Neuronal stem cell (in vitro differentiated cells): Measurements from ENCODE around the gene TMEM33.
"Not testable (repeated sequence)": the region's sequence is repeated elsewhere in the genome, so short reads cannot be mapped to it uniquely, and the experiment has no call there.

ENCODE experiments used
- DNase-seq: peaks from one replicate; pipeline ENCODE4 v3.0.0-alpha.2; 2013; ENCODE audit warnings: low spot score
- H2AFZ ChIP-seq: one replicate; pipeline ENCODE4 v1.6.1; 2013; ENCODE audit warnings: mild to moderate bottlenecking, low read length, inconsistent platforms
- H2AK5ac ChIP-seq: 2 replicates; pipeline ENCODE4 v1.6.1; 2013; ENCODE audit warnings: low read depth, mild to moderate bottlenecking, inconsistent platforms, low read length, moderate library complexity, mixed read lengths
- H2BK120ac ChIP-seq: 2 replicates; pipeline ENCODE4 v1.6.1; 2013; ENCODE audit warnings: low read depth, mild to moderate bottlenecking, inconsistent platforms, low read length, moderate library complexity, mixed read lengths
- H2BK12ac ChIP-seq: one replicate; pipeline ENCODE4 v1.6.1; 2013; ENCODE audit warnings: low read length, inconsistent platforms
- H2BK15ac ChIP-seq: 2 replicates; pipeline ENCODE4 v1.6.1; 2013; ENCODE audit warnings: mild to moderate bottlenecking, low read length, inconsistent platforms, mixed read lengths
- H2BK5ac ChIP-seq: one replicate; pipeline ENCODE4 v1.6.1; 2013; ENCODE audit warnings: inconsistent platforms, mild to moderate bottlenecking, low read length, moderate library complexity
- H3K14ac ChIP-seq: one replicate; pipeline ENCODE4 v1.6.1; 2013; ENCODE audit warnings: low read length, inconsistent platforms
- H3K18ac ChIP-seq: 2 replicates; pipeline ENCODE4 v1.6.1; 2013; ENCODE audit warnings: low read length, inconsistent platforms
- H3K23ac ChIP-seq: 2 replicates; pipeline ENCODE4 v1.6.1; 2013; ENCODE audit warnings: low read depth, mild to moderate bottlenecking, mixed read lengths, low read length, inconsistent platforms; ENCODE audit not compliant: poor library complexity
- H3K27ac ChIP-seq: replicated peaks from 3 replicates; pipeline ENCODE4 v1.5.1; 2013; ENCODE audit warnings: low read length, inconsistent platforms
- H3K27me3 ChIP-seq, 3 experiments: 2 replicates each; pipeline ENCODE4 v1.6.1; 2013; ENCODE audit warnings: low read length in 3 of 3, mild to moderate bottlenecking in 2 of 3, inconsistent platforms in 1 of 3, low read depth in 1 of 3, mixed read lengths in 1 of 3, moderate library complexity in 1 of 3; ENCODE audit not compliant: control insufficient read depth in 3 of 3, insufficient read depth in 3 of 3
- H3K36me3 ChIP-seq, 2 donors: replicated peaks in 1 of 2; 2 replicates each; pipeline ENCODE4 v1.6.1; 2013; ENCODE audit warnings: low read length in 2 of 2; ENCODE audit not compliant: control insufficient read depth in 2 of 2, insufficient read depth in 2 of 2
- H3K4ac ChIP-seq: 2 replicates; pipeline ENCODE4 v1.6.1; 2013; ENCODE audit warnings: inconsistent platforms, mild to moderate bottlenecking, low read length, moderate library complexity
- H3K4me1 ChIP-seq, 2 donors: 1 replicate in 1 of 2; 2 replicates in 1 of 2; pipeline ENCODE4 v1.6.1; 2013; ENCODE audit warnings: low read length in 2 of 2, low read depth in 1 of 2; ENCODE audit not compliant: control insufficient read depth in 2 of 2, insufficient read depth in 1 of 2
- H3K4me2 ChIP-seq: one replicate; pipeline ENCODE4 v1.6.1; 2013; ENCODE audit warnings: mild to moderate bottlenecking, low read length, inconsistent platforms; ENCODE audit not compliant: insufficient read depth, poor library complexity, severe bottlenecking
- H3K4me3 ChIP-seq, 2 donors: 2 replicates each; pipeline ENCODE4 v1.5.1; 2013; ENCODE audit warnings: low read length in 2 of 2, mild to moderate bottlenecking in 2 of 2, inconsistent platforms in 1 of 2, moderate library complexity in 1 of 2
- H3K79me1 ChIP-seq: one replicate; pipeline ENCODE4 v1.6.1; 2013; ENCODE audit warnings: low read depth, mild to moderate bottlenecking, inconsistent platforms, low read length, moderate library complexity
- H3K9ac ChIP-seq: one replicate; pipeline ENCODE4 v1.6.1; 2013; ENCODE audit warnings: mild to moderate bottlenecking, low read depth, low read length, inconsistent platforms; ENCODE audit not compliant: poor library complexity
- H3K9me3 ChIP-seq, 2 donors: replicated peaks in 1 of 2; 2 replicates each; pipeline versions ENCODE3 to v1.6.1; 2013; ENCODE audit warnings: low read length in 2 of 2, mild to moderate bottlenecking in 2 of 2, inconsistent platforms in 1 of 2, low read depth in 1 of 2, mixed read lengths in 1 of 2, moderate library complexity in 1 of 2; ENCODE audit not compliant: control insufficient read depth in 2 of 2, insufficient read depth in 1 of 2
- H4K8ac ChIP-seq: one replicate; pipeline ENCODE4 v1.6.1; 2013; ENCODE audit warnings: low read depth, mild to moderate bottlenecking, inconsistent platforms, low read length, moderate library complexity
- H4K91ac ChIP-seq: one replicate; pipeline ENCODE4 v1.6.1; 2013; ENCODE audit warnings: low read length, low read depth, mild to moderate bottlenecking, inconsistent platforms; ENCODE audit not compliant: poor library complexity
- WGBS, 2 donors: extraction: QIAGEN DNeasy Blood & Tissue Kit; methylation state at CpG; one replicate each; pipeline ENCODE4 v1.1.7; 2013; ENCODE audit warnings: missing lambda C conversion rate in 2 of 2, mixed read lengths in 1 of 2; ENCODE audit not compliant: insufficient read length in 2 of 2, insufficient replicate concordance in 1 of 2; ENCODE audit errors: extremely low coverage in 2 of 2; 5-methylcytosine and 5-hydroxymethylcytosine counted together

TMEM33 gene

GRCh38 chr4:41897698-41898097, 37.5 kb upstream of the TMEM33 start:
- no peak overlapping the region for H3K18ac ChIP-seq
- H2BK12ac ChIP-seq = no peak overlapping the region
- peaks cover 0 to 10% (median 0%) of the 10 kb centered on the region in 3 experiments for H3K27me3 ChIP-seq
- H3K9me3 ChIP-seq = no peaks in the 10 kb centered on the region
- H3K36me3 ChIP-seq = no peaks in the 10 kb centered on the region
- DNase-seq = no peak
- H2BK15ac ChIP-seq = no peak overlapping the region
- no peak overlapping the region for H3K9ac ChIP-seq
- no peaks in the 10 kb centered on the region for H3K4me1 ChIP-seq
- H3K27ac ChIP-seq = no peak overlapping the region
- no peak overlapping the region for H2BK120ac ChIP-seq
- no peak overlapping the region for H3K23ac ChIP-seq
- H3K4me2 ChIP-seq = no peak overlapping the region
- no peak overlapping the region for H3K4ac ChIP-seq
- no peak overlapping the region for H4K91ac ChIP-seq
- no peak overlapping the region for H3K4me3 ChIP-seq
- H2AK5ac ChIP-seq = no peak overlapping the region
- no peak overlapping the region for H2BK5ac ChIP-seq
- WGBS, 2 donors = no CpG with 5 or more reads among the region's 1 CpG
- H2AFZ ChIP-seq = no peak overlapping the region
- H4K8ac ChIP-seq = no peak overlapping the region
- H3K14ac ChIP-seq = no peak overlapping the region
- H3K79me1 ChIP-seq = no peaks in the 10 kb centered on the region

- DNase-seq, H2BK15ac ChIP-seq, H3K79me1 ChIP-seq, H3K27me3 ChIP-seq, H4K8ac ChIP-seq, H3K4me2 ChIP-seq, H3K14ac ChIP-seq, H3K9me3 ChIP-seq, H3K27ac ChIP-seq, H4K91ac ChIP-seq, H3K23ac ChIP-seq, H3K18ac ChIP-seq, H3K36me3 ChIP-seq, H3K4ac ChIP-seq, H2BK120ac ChIP-seq, H3K9ac ChIP-seq, H3K4me3 ChIP-seq, H2AK5ac ChIP-seq, H2BK12ac ChIP-seq, H3K4me1 ChIP-seq, H2BK5ac ChIP-seq: not testable (repeated sequence)
- no CpG with 5 or more reads among the region's 1 CpG for WGBS, 2 donors
- H2AFZ ChIP-seq = peak overlapping the region; percentile 22
These were observed 26.1 kb upstream of the TMEM33 start for GRCh38 chr4:41909136-41909535.

DNA sequence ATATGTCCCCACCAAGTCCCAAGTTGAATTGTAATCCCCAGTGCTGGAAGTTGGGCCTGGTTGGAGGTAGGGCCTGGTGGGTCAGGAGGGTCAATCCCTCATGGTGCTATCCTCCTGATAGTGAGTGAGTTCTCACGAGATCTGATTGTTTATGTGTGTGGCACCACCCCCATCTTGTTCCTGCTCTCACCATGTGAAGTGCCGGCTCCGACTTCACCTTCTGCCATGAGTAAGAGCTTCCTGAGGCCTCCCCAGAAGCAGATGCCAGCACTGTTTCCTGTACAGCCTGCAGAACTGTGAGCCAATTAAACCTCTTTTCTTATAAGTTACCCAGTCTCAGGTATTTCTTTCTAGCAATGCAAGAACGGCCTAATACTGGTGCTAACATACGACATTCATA, 22.7 kb upstream of the TMEM33 start:
- Histone ChIP-seq H4K8ac (no peak overlapping the region), H2AFZ (no peak overlapping the region), H3K4me2 (no peak overlapping the region), H3K36me3 (no peaks in the 10 kb centered on the region), H2BK12ac (no peak overlapping the region), H2BK120ac (no peak overlapping the region), H2AK5ac (no peak overlapping the region), H3K27ac (no peak overlapping the region), H2BK5ac (no peak overlapping the region), H3K9me3 (no peaks in the 10 kb centered on the region), H3K4ac (no peak overlapping the region), H3K79me1 (no peaks in the 10 kb centered on the region), H3K23ac (no peak overlapping the region), H3K4me3 (no peak overlapping the region), H4K91ac (no peak overlapping the region), H3K27me3 (peaks cover 0 to 2% (median 0%) of the 10 kb centered on the region in 3 experiments), H3K14ac (no peak overlapping the region), H3K4me1 (no peaks in the 10 kb centered on the region), H2BK15ac (no peak overlapping the region), H3K18ac (no peak overlapping the region), H3K9ac (no peak overlapping the region)
- no peak for DNase-seq
- no CpG with 5 or more reads among the region's 5 CpGs for WGBS, 2 donors

- H2BK120ac ChIP-seq = no peak overlapping the region
- no peak overlapping the region for H3K23ac ChIP-seq
- H3K27ac ChIP-seq = no peak overlapping the region
- no peak overlapping the region for H4K8ac ChIP-seq
- no peak overlapping the region for H2BK12ac ChIP-seq
- no peak overlapping the region for H3K9ac ChIP-seq
- no peak overlapping the region for H3K4me2 ChIP-seq
- H3K18ac ChIP-seq = no peak overlapping the region
- no peaks in the 10 kb centered on the region for H3K79me1 ChIP-seq
- H3K4me3 ChIP-seq = no peak overlapping the region
- peaks cover 0 to 2% (median 0%) of the 10 kb centered on the region in 3 experiments for H3K27me3 ChIP-seq
- no peak overlapping the region for H4K91ac ChIP-seq
- no peak overlapping the region for H2AFZ ChIP-seq
- no peaks in the 10 kb centered on the region for H3K36me3 ChIP-seq
- H3K4ac ChIP-seq = no peak overlapping the region
- DNase-seq = no peak
- no peak overlapping the region for H3K14ac ChIP-seq
- no peaks in the 10 kb centered on the region for H3K4me1 ChIP-seq
- no peak overlapping the region for H2AK5ac ChIP-seq
- H2BK5ac ChIP-seq = no peak overlapping the region
- no peak overlapping the region for H2BK15ac ChIP-seq
- no peaks in the 10 kb centered on the region for H3K9me3 ChIP-seq
These were observed 21.7 kb upstream of the TMEM33 start for GRCh38 chr4:41913509-41913908.
